Right renal pelvis (tissue), 4 donors: ENCODE measurements around the gene GLB1L3. TPM values are rescaled to one million over a fixed set of nuclear protein-coding genes. Genes with fewer than 3 reads are reported as not detected.

Source experiments
- DNase-seq, 4 donors: peaks; one replicate each; pipeline ENCODE4 v3.0.0-alpha.2; 2013; ENCODE audit warnings: low read depth in 4 of 4, low spot score in 3 of 4, missing footprints in 1 of 4
- polyA plus RNA-seq, 4 donors: library from polyadenylated mRNA; unstranded; fragments of 120-200 nt; gene quantifications; one replicate each; pipeline ENCODE4 v1.2.1, GENCODE V29; 2013; ENCODE audit not compliant: insufficient read length in 4 of 4

The GLB1L3 gene
- polyA plus RNA-seq, 4 donors: 1.00 to 1.6 (median 1.4) TPM

GRCh38 chr11:134359646-134360045, 83.5 kb downstream of the GLB1L3 start:
- no peak for DNase-seq

- peak; percentile 49 to 68 (median 60) for DNase-seq
These were observed 84.1 kb downstream of the GLB1L3 start for GRCh38 chr11:134360050-134360835.

- DNase-seq: no peak
These were observed 85.5 kb downstream of the GLB1L3 start for GRCh38 chr11:134361661-134362060.

GRCh38 chr11:134362192-134362901, 86.2 kb downstream of the GLB1L3 start:
- DNase-seq: no peak

GRCh38 chr11:134363161-134363560, 87.0 kb downstream of the GLB1L3 start:
- no peak for DNase-seq

- DNase-seq: peak in 1 of 4 donors; percentile 28
These were observed 87.4 kb downstream of the GLB1L3 start for GRCh38 chr11:134363592-134363991.

- DNase-seq: no peak
These were observed 88.1 kb downstream of the GLB1L3 start for GRCh38 chr11:134364261-134364660.

- no peak for DNase-seq
These were observed 89.1 kb downstream of the GLB1L3 start for GRCh38 chr11:134365011-134365925.

- DNase-seq: peak in 1 of 4 donors; percentile 18
These were observed 90.1 kb downstream of the GLB1L3 start for GRCh38 chr11:134366254-134366653.

- no peak for DNase-seq
These were observed 91.6 kb downstream of the GLB1L3 start for GRCh38 chr11:134367781-134368180.

Other genes with a start within 250 kb of the GLB1L3 start
- gene JAM3, start 207.3 kb upstream of the GLB1L3 start, polyA plus RNA-seq: 10 to 100 TPM; 50.8 to 61.4 (median 56.8) TPM
- 10 to 100 TPM; 30.1 to 31.2 (median 30.6) TPM for gene NCAPD3, start 52.4 kb upstream of the GLB1L3 start, polyA plus RNA-seq
- gene VPS26B, start 51.7 kb upstream of the GLB1L3 start, polyA plus RNA-seq: 10 to 100 TPM; 47.1 to 56.7 (median 47.6) TPM
- gene THYN1, start 23.0 kb upstream of the GLB1L3 start, polyA plus RNA-seq: 10 to 100 TPM; 76.1 to 82.5 (median 81.2) TPM
- gene ACAD8, start 22.8 kb upstream of the GLB1L3 start, polyA plus RNA-seq: 10 to 100 TPM; 41.6 to 48.1 (median 44.6) TPM
- gene GLB1L2, start 55.6 kb downstream of the GLB1L3 start, polyA plus RNA-seq: 10 to 100 TPM; 19.4 to 23.9 (median 22.3) TPM
- 1 to 10 TPM; 3.3 to 3.8 (median 3.5) TPM for gene B3GAT1, start 135.9 kb downstream of the GLB1L3 start, polyA plus RNA-seq